Measurements from ENCODE around the gene CEP350.
A peak's percentile ranks its signal among the peaks of the same experiment; 100 is the strongest.

The CEP350 gene

GRCh38 chr1:180155182-180155682 is 200.6 kb downstream of the CEP350 start:
- peak overlapping the region; percentile 88 for H3K4me3 ChIP-seq (ENCODE audit: low read depth, low read length)
- no peak for TF ChIP-seq CTCF (IDR thresholded peaks at IDR 0.05; ENCODE audit: borderline replicate concordance, insufficient read depth, low read depth, low read length)

GRCh38 chr1:180156201-180156600 is 201.6 kb downstream of the CEP350 start:
- no peak for TF ChIP-seq CTCF (IDR thresholded peaks at IDR 0.05; ENCODE audit: borderline replicate concordance, insufficient read depth, low read depth, low read length)
- no peak overlapping the region for H3K4me3 ChIP-seq (ENCODE audit: low read depth, low read length)

GRCh38 chr1:180156631-180157091 is 202.1 kb downstream of the CEP350 start:
- no peak for TF ChIP-seq CTCF (IDR thresholded peaks at IDR 0.05; ENCODE audit: borderline replicate concordance, insufficient read depth, low read depth, low read length)
- no peak overlapping the region for H3K4me3 ChIP-seq (ENCODE audit: low read depth, low read length)

DNA sequence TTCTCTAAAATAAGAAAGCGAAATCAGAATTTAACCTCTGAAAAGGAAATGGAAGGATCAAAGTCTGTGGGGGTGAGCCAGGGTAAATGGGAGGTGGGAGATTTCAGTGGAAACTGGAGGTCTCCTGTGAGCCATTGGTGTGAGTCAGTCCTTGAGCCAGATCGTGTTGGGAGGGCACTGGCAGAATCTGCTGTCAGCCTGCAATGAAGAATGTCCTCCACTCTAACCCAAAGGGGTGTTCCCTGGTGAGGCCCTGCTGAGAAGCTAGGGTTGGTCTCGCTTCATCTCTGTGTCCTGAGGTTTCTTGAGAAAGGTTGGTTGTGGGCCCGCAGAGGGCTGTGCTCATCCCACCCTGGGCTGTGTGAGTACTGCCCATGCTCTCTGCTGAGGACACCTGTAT is 202.5 kb downstream of the CEP350 start:
- no peak overlapping the region for H3K4me3 ChIP-seq (ENCODE audit: low read depth, low read length)
- TF ChIP-seq CTCF (IDR thresholded peaks at IDR 0.05; ENCODE audit: borderline replicate concordance, insufficient read depth, low read depth, low read length) = no peak

DNA sequence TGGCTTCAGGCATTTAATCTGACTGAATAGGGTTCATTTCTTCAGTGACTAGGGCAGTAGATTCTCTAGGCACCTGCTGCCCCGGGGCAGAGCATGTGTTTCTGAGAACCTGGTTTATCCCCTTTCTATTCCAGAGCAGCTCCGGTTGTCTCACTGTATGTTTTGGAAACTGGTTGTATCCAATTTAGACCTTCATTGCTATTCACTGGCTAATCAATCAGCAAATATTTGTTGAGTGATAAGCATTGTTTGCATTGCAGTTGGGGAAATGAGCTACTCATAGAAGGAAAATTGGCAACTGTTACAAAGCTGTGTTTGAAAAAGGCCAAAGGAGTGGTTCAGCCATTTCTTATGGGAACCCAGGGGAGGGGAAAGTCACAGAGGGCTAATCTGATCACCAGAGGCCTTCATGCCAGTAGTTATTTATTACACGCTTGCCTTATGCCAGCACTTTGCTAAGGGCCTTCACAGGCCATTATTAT is 203.0 kb downstream of the CEP350 start:
- no peak for TF ChIP-seq CTCF (IDR thresholded peaks at IDR 0.05; ENCODE audit: borderline replicate concordance, insufficient read depth, low read depth, low read length)
- no peak overlapping the region for H3K4me3 ChIP-seq (ENCODE audit: low read depth, low read length)

GRCh38 chr1:180158149-180159147 is 203.8 kb downstream of the CEP350 start:
- no peak overlapping the region for H3K4me3 ChIP-seq (ENCODE audit: low read depth, low read length)
- TF ChIP-seq CTCF (IDR thresholded peaks at IDR 0.05; ENCODE audit: borderline replicate concordance, insufficient read depth, low read depth, low read length) = no peak

Data from GM12875 (cell line).